GM12878 (cell line): ENCODE data around the gene ADCY1.

Experiments
- ATF2 ChIP-seq: IDR thresholded peaks from 2 replicates; pipeline ENCODE4 v1.6.1; 2012; ENCODE audit warnings: low read length, inconsistent platforms
- CTCF ChIP-seq, 3 experiments: IDR thresholded peaks in 2 of 3; conservative IDR thresholded peaks in 1 of 3; 2 replicates each; pipeline ENCODE4 v1.5.1; 2011; ENCODE audit warnings: low read depth in 3 of 3, low read length in 3 of 3, mild to moderate bottlenecking in 3 of 3, control low read depth in 2 of 3, moderate library complexity in 2 of 3, inconsistent platforms in 1 of 3, mixed read lengths in 1 of 3; ENCODE audit not compliant: control insufficient read depth in 2 of 3, insufficient read depth in 1 of 3; ENCODE audit errors: extremely low read depth in 1 of 3
- HCFC1 ChIP-seq: fragments of 150-350 bp; IDR thresholded peaks from 2 replicates; pipeline ENCODE4 v1.6.1; 2014; ENCODE audit warnings: low read length
- MEF2A ChIP-seq: IDR thresholded peaks from 2 replicates; pipeline ENCODE4 v1.6.1; 2011; ENCODE audit warnings: low read depth, mild to moderate bottlenecking, low read length, moderate library complexity; ENCODE audit not compliant: insufficient read depth
- MYC ChIP-seq: IDR thresholded peaks from 2 replicates; pipeline ENCODE4 v1.6.1; 2011; ENCODE audit warnings: mild to moderate bottlenecking, low read length, moderate library complexity, inconsistent platforms; ENCODE audit not compliant: insufficient read depth, insufficient replicate concordance, insufficient read length, severe bottlenecking
- NKRF ChIP-seq: fragments of 450-650 bp; conservative IDR thresholded peaks from 2 replicates; pipeline ENCODE4 v1.6.1; 2017; ENCODE audit warnings: mild to moderate bottlenecking, moderate library complexity
- NR2F1 ChIP-seq: fragments of 450-650 bp; conservative IDR thresholded peaks from 2 replicates; pipeline ENCODE4 v1.6.1; 2017; ENCODE audit warnings: mild to moderate bottlenecking
- RAD21 ChIP-seq: IDR thresholded peaks from 2 replicates; pipeline ENCODE4 v1.6.1; 2011; ENCODE audit warnings: mild to moderate bottlenecking, low read depth, low read length, moderate library complexity; ENCODE audit not compliant: insufficient read depth
- RCOR1 ChIP-seq: conservative IDR thresholded peaks from 2 replicates; pipeline ENCODE4 v1.6.1; 2012; ENCODE audit warnings: low read depth, low read length, improper control_type of control experiment
- SIX5 ChIP-seq: IDR thresholded peaks from 2 replicates; pipeline ENCODE4 v1.6.1; 2011; ENCODE audit warnings: mild to moderate bottlenecking, low read depth, low read length, moderate library complexity; ENCODE audit not compliant: severe bottlenecking
- TF ChIP-seq, protein P1 (sequence below): IDR thresholded peaks from 2 replicates; pipeline ENCODE4 v1.6.1; 2012; ENCODE audit warnings: low read depth, low read length, improper control_type of control experiment
- TF ChIP-seq, protein P2 (sequence below): fragments of 450-650 bp; IDR thresholded peaks from 2 replicates; pipeline ENCODE4 v1.6.1; 2017; ENCODE audit warnings: mild to moderate bottlenecking

DNA sequence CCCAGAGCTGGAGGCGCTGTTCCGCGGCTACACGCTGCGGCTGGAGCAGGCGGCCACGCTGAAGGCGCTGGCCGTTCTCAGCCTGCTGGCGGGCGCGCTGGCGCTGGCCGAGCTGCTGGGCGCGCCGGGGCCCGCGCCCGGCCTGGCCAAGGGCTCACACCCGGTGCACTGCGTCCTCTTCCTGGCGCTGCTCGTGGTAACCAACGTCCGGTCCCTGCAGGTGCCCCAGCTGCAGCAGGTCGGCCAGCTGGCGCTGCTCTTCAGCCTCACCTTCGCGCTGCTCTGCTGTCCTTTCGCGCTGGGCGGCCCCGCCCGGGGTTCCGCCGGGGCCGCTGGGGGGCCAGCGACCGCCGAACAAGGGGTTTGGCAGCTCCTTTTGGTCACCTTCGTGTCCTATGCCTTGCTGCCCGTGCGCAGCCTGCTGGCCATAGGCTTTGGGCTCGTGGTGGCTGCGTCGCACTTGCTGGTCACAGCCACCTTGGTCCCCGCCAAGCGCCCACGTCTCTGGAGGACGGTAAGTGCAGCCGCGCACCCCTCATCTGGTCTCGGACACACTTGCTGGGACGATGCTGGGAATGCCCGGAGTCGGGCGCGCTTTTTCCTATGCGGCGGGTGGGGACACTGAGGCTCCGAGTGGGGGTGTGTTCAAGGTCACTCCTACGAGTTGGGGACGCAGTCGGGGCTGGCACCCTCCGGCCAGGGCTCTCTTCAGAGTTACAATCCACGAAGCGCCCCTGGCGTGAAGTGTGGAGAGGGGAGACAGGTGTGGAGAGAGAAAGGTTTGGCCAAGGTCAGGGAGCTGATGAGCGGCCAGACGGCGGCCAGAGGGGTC is 717 bp downstream of the ADCY1 start:
- no peak for TF ChIP-seq RCOR1
- no peak for TF ChIP-seq CTCF (IDR thresholded peaks at IDR 0.05 in 2 of 3, conservative IDR thresholded peaks at IDR 0.05 in 1 of 3; ENCODE audit: control insufficient read depth in 2 of 3, extremely low read depth in 1 of 3, insufficient read depth in 1 of 3, low read depth in 3 of 3, low read length in 3 of 3)
- TF ChIP-seq NKRF, result no peak
- no peak for TF ChIP-seq NR2F1
- TF ChIP-seq MYC, result no peak
- TF ChIP-seq, protein P1, sequence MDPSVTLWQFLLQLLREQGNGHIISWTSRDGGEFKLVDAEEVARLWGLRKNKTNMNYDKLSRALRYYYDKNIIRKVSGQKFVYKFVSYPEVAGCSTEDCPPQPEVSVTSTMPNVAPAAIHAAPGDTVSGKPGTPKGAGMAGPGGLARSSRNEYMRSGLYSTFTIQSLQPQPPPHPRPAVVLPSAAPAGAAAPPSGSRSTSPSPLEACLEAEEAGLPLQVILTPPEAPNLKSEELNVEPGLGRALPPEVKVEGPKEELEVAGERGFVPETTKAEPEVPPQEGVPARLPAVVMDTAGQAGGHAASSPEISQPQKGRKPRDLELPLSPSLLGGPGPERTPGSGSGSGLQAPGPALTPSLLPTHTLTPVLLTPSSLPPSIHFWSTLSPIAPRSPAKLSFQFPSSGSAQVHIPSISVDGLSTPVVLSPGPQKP, result no peak
- TF ChIP-seq, protein P2, sequence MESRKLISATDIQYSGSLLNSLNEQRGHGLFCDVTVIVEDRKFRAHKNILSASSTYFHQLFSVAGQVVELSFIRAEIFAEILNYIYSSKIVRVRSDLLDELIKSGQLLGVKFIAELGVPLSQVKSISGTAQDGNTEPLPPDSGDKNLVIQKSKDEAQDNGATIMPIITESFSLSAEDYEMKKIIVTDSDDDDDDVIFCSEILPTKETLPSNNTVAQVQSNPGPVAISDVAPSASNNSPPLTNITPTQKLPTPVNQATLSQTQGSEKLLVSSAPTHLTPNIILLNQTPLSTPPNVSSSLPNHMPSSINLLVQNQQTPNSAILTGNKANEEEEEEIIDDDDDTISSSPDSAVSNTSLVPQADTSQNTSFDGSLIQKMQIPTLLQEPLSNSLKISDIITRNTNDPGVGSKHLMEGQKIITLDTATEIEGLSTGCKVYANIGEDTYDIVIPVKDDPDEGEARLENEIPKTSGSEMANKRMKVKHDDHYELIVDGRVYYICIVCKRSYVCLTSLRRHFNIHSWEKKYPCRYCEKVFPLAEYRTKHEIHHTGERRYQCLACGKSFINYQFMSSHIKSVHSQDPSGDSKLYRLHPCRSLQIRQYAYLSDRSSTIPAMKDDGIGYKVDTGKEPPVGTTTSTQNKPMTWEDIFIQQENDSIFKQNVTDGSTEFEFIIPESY, result no peak
- TF ChIP-seq MEF2A, result no peak
- no peak for TF ChIP-seq SIX5
- TF ChIP-seq RAD21, result no peak
- no peak for TF ChIP-seq ATF2
- no peak for TF ChIP-seq HCFC1
